Cardiac fibroblast (primary cell): ENCODE measurements around the gene ACOD1.

Source experiments
- DNase-seq, 2 donors: peaks; one replicate each; pipeline versions ENCODE4 v3.0.0 to v3.0.0-alpha.2; 2010; ENCODE audit warnings: low read depth in 2 of 2
- H3K4me3 ChIP-seq, 2 donors: replicated peaks in 1 of 2; 1 replicate in 1 of 2; 2 replicates in 1 of 2; pipeline ENCODE4 v1.5.1; 2011; ENCODE audit warnings: low read depth in 2 of 2, low read length in 2 of 2, mild to moderate bottlenecking in 2 of 2, moderate library complexity in 1 of 2
- TF ChIP-seq, protein P1 (sequence below): IDR thresholded peaks from one replicate; pipeline ENCODE4 v1.5.1; 2011; ENCODE audit warnings: low read depth, mild to moderate bottlenecking, low read length, inconsistent platforms

ACOD1 gene

DNA sequence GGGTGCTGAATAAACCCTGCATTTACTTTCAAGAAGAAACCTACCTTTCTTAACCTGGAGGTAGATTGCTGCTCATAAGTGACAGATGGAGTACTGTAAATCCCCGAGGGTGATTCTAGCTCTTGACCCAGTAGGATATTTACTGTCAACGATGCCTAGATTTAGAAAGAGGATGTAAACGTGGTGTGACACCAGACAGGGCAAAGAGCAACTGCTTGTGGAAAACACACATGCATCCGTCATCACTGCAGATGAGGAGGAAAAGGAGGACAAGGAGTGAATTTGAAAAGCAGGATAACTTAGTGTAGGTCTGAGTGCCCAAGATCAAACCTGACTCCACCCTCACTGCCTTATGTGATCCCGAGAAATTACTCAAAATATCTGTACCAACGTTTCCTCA is 33.8 kb downstream of the ACOD1 start:
- TF ChIP-seq, protein P1, sequence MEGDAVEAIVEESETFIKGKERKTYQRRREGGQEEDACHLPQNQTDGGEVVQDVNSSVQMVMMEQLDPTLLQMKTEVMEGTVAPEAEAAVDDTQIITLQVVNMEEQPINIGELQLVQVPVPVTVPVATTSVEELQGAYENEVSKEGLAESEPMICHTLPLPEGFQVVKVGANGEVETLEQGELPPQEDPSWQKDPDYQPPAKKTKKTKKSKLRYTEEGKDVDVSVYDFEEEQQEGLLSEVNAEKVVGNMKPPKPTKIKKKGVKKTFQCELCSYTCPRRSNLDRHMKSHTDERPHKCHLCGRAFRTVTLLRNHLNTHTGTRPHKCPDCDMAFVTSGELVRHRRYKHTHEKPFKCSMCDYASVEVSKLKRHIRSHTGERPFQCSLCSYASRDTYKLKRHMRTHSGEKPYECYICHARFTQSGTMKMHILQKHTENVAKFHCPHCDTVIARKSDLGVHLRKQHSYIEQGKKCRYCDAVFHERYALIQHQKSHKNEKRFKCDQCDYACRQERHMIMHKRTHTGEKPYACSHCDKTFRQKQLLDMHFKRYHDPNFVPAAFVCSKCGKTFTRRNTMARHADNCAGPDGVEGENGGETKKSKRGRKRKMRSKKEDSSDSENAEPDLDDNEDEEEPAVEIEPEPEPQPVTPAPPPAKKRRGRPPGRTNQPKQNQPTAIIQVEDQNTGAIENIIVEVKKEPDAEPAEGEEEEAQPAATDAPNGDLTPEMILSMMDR = no peak

DNA sequence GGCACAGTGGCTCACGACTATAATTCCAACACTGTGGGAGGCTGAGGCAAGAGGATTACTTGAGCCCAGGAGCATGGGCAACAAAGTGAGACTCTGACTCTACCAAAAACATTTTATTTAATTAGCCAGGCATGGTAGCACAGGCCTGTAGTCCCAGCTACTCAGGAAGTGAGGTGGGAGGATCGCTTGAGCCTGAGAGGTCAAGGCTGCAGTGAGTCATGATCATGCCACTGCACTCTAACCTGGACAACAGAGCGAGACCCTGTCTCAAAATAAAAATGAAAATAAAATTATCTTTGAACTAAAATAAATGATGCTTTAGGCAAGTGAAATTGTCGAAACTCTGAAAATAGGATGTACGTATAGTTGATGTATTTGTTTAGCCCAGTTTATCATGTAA is 35.4 kb downstream of the ACOD1 start:
- DNase-seq = no peak
- TF ChIP-seq, protein P1 = no peak
- no peak overlapping the region for H3K4me3 ChIP-seq

More for the DNA sequence above, 33.8 kb downstream of the ACOD1 start:
- DNase-seq = no peak
- H3K4me3 ChIP-seq = no peak overlapping the region

- H3K4me3 ChIP-seq = peak overlapping the region; percentile 86 to 96
- no peak for DNase-seq
- TF ChIP-seq, protein P1 = no peak
Observed at GRCh38 chr13:76991432-76991795, 43.1 kb downstream of the ACOD1 start.

DNA sequence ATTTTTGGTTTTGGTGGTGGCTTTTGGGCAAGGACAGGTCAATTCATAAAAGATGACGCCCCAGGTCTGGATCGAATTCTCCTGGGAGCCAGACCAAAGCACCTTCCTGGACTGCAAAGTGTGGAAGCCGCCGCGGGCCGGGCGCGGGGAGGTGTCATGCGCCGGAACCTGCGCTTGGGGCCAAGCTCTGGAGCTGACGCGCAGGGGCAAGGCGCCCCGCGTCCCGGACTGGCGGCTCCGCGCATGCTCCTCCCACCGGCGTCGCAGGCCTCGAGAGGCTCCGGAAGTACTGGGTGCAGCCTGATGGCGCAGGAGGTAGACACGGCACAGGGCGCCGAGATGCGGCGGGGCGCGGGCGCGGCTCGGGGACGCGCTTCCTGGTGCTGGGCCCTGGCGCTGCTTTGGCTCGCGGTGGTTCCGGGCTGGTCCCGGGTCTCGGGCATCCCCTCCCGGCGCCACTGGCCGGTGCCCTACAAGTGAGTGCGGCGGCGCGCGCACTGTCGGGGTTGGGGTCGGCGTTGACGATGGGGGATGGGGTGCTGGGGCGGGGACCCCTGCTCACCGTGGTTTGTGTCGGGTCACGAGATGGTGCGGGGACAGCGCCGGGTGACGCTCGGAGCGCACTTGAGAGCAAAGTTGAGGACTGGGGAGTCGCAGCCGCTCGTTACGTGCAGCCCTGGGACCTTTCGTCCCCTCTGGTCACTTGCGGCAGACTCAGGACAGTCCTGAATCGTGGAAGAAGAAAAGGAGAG is 43.7 kb downstream of the ACOD1 start, which contains the start of gene CLN5:
Gene CLN5, plus strand, starts transcription at position 286 of the 752 bp plus-strand sequence. Its CDS starts 18 bp downstream, at position 304.
- TF ChIP-seq, protein P1 = no peak
- DNase-seq = peak; percentile 91 to 96

DNA sequence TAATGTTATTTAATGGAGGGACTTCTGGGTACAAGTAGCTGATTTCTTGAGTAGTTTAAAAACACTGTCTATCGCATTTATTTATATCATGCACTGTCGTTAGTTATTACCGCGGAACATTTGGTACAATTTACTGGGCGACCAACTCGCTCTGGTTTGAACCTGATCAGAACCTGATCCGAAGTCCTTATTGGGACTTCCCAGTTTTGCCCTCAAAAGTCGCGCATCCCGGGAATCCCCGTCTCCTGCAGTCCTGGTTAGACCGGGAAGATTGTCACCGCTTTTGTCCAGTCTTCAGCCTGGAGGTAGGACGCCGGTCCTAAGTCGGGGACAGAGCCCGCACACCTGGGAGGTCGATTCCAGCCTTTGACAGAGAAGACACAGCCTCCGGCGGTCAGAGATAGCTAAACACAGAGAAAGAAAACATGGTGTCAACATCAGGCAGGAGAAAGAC is 44.3 kb downstream of the ACOD1 start:
- H3K4me3 ChIP-seq = peak overlapping the region; percentile 86 to 96
- TF ChIP-seq, protein P1 = no peak
- peak; percentile 21 to 43 for DNase-seq

More for the DNA sequence above, 43.7 kb downstream of the ACOD1 start, which contains the start of gene CLN5:
- H3K4me3 ChIP-seq = peak within 1 kb of the TSS; percentile 86 to 96

- DNase-seq = peak; percentile 28 to 49
Observed at GRCh38 chr13:76993021-76993420, 44.7 kb downstream of the ACOD1 start.

More at GRCh38 chr13:76993021-76993420, 44.7 kb downstream of the ACOD1 start:
- H3K4me3 ChIP-seq = peak overlapping the region; percentile 86 to 96
- TF ChIP-seq, protein P1 = no peak
